ENCODE results near the gene WNT9A. TPM values are rescaled to one million over a fixed set of nuclear protein-coding genes. Genes with fewer than 3 reads are reported as not detected.

The WNT9A gene
- total RNA-seq, 2 donors from 2014 or later: 0.11 TPM; not detected in 1

DNA sequence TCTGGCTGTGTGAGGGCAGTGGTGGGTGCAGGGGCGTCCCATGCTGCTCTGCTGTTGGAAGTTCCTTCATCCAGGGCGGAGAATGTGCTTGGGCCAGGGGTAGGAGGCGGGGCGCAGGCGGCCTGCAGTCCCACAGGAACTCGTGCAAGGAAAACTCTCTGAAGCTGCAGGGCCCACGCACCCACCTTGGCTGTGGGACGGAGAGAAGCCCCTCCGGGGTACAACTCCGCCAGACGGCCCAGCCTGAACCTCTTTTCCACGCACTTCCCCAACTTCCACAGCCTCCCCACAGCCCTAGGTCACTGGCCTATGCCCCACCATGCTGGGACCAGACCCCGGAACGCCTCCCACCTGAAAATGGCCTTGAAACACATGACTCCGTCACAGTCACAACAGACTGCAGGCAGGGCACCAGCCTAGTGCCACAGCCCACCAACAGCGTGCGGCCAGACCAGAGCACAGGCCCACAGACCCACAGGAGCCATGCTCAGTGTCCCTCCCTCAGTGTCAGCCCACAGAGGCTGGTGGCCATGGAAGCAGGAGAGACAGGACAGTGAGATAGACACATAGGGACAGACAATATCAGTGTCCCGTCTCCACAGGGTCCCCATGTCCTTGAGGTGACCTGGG lies 47.8 kb downstream of the WNT9A start:
- no peak overlapping the region for H3K27ac Mint-ChIP-seq
- H3K4me1 Mint-ChIP-seq (ENCODE audit: low read depth in 2 of 2): peaks cover 12 to 18% of the 10 kb centered on the region in 2 donors
- ATAC-seq (no peak), DNase-seq (ENCODE audit: low spot score) (no peak)
- H3K4me3 Mint-ChIP-seq: no peak overlapping the region
- no peaks in the 10 kb centered on the region for H3K27me3 Mint-ChIP-seq
- no peaks in the 10 kb centered on the region for H3K36me3 Mint-ChIP-seq
- no peaks in the 10 kb centered on the region for H3K9me3 Mint-ChIP-seq

DNA sequence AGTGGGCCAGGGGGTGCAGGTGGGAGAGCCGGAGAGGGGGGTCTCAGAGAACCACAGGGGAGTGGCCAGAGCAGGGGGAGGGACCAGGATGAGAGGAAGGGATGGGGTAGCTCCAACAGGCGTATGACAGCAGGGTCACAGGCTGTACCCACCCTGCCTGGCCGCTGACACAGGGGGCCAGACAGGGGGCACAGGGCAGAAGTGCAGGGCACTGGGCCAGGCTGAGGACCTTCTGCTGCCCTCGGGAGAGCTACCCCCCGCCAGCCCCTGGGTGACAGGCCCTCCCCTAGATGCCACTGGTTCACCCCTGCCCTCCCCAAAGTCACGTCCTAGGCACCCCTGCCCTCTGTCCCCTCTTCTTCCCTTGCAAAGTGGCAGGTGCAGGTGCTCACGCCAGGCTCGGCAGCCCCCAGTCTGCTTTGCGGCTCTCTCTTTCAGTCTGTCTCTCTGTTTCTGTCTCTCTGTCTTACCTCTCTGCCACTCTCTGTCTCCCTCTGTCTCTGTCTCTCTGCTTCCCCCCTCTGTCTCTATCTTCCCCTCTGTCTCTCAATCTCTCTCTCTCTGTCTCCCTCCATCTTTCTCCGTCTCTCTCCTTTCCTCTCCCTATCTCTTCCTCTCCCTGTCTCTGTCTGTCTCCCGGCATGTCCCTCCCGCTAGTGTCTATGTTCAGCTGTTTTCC lies 48.5 kb downstream of the WNT9A start:
- Mint-ChIP-seq H3K9me3 (no peaks in the 10 kb centered on the region), H3K4me1 (ENCODE audit: low read depth in 2 of 2) (peaks cover 12 to 18% of the 10 kb centered on the region in 2 donors), H3K27ac (no peak overlapping the region), H3K36me3 (no peaks in the 10 kb centered on the region), H3K27me3 (no peaks in the 10 kb centered on the region), H3K4me3 (no peak overlapping the region)
- ATAC-seq (no peak), DNase-seq (ENCODE audit: low spot score) (no peak)

DNA sequence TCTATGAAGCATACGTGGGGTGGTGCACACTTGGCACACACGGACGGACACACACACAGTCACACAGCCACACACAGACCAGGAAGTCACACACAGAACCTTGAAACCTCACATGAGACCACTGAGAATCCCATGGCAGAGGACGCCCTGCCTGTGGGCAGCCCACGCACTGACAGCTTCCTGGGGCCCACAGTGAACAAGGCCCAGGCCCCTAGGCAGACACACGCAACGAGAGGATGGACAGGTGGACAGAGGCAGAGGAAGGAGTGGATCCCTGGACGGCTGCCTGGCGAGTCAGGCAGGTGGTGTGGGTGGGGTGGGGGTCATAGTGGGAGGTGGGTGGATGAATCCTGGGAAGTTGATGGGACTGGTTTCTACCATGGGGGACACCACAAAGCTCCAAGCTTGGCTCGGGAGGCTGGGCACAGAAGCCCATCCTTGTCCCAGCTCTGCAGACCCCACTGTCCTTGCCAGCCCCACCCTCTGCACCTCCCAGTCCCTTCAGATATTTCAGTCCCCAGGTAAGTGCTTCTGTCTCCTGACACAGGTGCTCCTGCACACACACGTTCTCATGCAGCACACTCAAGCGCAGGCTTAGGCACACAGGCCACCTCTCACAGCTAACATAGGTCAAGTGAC lies 49.1 kb downstream of the WNT9A start:
- ATAC-seq: no peak
- Mint-ChIP-seq H3K4me3 (no peak overlapping the region), H3K36me3 (no peaks in the 10 kb centered on the region), H3K27me3 (no peaks in the 10 kb centered on the region), H3K9me3 (no peaks in the 10 kb centered on the region), H3K4me1 (ENCODE audit: low read depth in 2 of 2) (peaks cover 12 to 18% of the 10 kb centered on the region in 2 donors), H3K27ac (no peak overlapping the region)
- no peak for DNase-seq (ENCODE audit: low spot score)

DNA sequence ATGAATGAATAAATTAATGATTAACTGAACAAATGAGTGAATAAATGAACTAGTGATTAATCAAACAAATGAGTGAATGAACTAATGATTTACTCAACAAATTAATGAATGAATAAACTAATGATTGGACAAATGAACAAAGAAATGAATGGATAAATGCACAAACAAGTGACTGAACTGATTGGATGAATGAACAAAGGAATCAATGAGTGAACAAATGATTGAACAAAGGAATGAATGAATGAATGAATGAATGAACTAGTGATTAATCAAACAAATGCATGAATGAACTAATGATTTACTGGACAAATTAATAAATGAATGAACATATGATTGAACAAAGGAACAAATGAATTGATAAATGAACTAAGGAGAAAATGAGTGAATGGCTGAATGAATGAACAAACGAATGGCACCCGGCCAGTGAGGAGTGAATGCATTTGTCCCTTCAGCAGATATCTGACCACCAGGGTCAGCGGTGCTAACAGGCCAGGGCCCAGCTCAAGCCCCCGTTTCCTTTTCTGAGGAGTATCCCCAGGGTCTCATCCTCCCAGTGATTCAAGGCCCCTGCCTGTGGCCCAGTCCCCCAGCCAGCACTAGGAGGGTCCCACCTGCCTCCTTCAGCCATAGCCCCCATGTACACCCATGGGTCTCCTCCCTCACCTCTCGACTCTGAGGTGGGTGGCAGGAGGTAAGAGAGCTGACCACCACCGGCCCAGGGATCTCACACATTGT lies 49.9 kb downstream of the WNT9A start:
- no peak overlapping the region for H3K27ac Mint-ChIP-seq
- H3K27me3 Mint-ChIP-seq: no peaks in the 10 kb centered on the region
- H3K9me3 Mint-ChIP-seq: no peaks in the 10 kb centered on the region
- H3K4me3 Mint-ChIP-seq: no peak overlapping the region
- no peak for ATAC-seq
- H3K4me1 Mint-ChIP-seq (ENCODE audit: low read depth in 2 of 2): peaks cover 12 to 18% of the 10 kb centered on the region in 2 donors
- H3K36me3 Mint-ChIP-seq: no peaks in the 10 kb centered on the region
- DNase-seq (ENCODE audit: low spot score): no peak

DNA sequence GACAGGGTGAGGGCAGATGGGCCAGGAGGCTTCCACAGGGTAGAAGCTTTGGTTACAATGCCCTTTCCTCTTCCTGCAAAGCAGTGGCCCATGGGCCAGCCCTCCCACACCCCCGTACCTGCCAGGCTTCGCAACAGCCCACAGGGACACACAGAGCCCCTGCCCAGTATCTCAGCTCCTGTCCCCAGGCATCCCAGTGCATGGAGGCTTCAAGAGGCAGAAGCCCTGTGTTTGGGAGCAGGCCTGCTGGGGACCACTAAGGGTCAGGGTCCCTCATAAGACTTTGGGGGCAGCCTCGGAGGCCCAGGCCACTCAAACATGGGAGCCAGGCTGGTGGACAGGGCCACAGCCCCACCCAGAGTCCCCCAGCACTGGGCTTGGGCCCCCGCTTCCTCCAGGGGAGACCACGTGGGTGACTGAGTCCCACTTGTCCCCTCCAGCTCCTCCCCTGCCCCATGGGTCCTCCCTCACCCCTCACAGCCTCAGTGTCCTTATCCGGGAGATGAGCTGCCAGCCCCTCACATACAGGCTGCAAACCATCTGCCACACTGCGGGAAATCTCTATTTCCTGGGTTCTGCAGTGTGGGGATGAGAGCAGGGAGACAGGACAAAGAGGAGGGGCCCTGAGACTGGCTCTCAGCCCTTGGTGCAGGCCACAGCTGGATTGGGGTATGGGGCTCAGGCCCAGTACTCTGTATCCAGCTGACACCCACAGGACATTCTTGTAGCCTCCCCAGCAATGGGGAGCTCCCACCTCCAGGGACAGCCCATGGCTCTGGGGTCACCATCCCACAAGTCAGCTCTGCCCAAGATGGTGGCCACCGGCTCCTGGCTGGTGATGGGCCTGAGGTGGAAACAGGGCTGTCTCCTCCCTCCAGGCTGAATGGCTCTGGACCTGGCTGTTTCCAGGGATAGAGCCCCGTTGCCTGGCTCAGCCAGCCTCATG lies 50.7 kb downstream of the WNT9A start:
- no peak for DNase-seq (ENCODE audit: low spot score)
- no peaks in the 10 kb centered on the region for H3K9me3 Mint-ChIP-seq
- H3K36me3 Mint-ChIP-seq: no peaks in the 10 kb centered on the region
- no peak overlapping the region for H3K27ac Mint-ChIP-seq
- H3K4me1 Mint-ChIP-seq (ENCODE audit: low read depth in 2 of 2): peaks cover 12 to 15% of the 10 kb centered on the region in 2 donors
- no peak overlapping the region for H3K4me3 Mint-ChIP-seq
- no peaks in the 10 kb centered on the region for H3K27me3 Mint-ChIP-seq
- no peak for ATAC-seq

DNA sequence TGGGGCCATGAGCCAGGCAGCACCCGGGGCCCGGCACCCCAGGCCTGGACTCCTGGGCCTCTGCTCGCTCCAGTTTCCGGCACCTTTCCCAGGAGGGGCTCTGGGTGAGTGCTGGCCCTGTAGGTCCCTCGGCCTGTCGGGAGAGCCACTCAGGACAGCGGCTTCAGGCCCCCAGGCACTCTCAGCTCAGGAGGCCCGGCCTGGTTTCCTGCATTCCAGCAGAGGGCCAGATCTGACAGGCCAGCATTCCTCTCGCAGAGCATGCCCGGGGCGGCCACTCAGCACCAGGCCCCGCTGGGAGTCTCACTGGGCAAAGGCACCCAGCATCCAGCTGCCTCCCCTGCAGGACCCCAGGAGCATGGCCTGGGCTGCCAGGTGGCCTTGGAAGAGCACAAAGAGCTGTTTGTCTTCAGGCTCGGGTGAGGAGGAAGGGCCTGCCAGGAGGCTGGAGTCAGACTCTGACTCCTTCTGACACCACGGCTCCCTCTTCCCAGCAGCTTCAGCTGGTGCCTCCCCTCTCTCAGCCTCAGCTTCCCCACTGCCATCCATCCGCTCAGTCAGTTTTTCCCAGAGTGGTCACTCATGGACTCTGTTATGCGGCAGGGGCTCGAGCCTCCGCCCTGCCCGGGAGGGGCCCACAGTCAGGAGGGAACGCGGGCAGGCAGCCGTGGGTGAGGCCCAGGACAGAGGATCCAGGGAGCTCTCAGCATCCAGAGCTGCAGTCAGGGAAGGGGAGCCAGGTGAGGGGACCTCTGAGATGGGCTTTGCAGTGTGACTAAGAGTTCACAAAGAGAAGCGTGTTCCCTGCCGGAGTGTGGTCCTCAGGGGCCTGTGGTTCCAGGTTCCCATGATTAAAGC lies 51.7 kb downstream of the WNT9A start:
- H3K4me3 Mint-ChIP-seq: no peak overlapping the region
- no peaks in the 10 kb centered on the region for H3K9me3 Mint-ChIP-seq
- no peak for ATAC-seq
- H3K27me3 Mint-ChIP-seq: no peaks in the 10 kb centered on the region
- no peak for DNase-seq (ENCODE audit: low spot score)
- H3K36me3 Mint-ChIP-seq: no peaks in the 10 kb centered on the region
- peaks cover 12 to 14% of the 10 kb centered on the region in 2 donors for H3K4me1 Mint-ChIP-seq (ENCODE audit: low read depth in 2 of 2)
- H3K27ac Mint-ChIP-seq: no peak overlapping the region

DNA sequence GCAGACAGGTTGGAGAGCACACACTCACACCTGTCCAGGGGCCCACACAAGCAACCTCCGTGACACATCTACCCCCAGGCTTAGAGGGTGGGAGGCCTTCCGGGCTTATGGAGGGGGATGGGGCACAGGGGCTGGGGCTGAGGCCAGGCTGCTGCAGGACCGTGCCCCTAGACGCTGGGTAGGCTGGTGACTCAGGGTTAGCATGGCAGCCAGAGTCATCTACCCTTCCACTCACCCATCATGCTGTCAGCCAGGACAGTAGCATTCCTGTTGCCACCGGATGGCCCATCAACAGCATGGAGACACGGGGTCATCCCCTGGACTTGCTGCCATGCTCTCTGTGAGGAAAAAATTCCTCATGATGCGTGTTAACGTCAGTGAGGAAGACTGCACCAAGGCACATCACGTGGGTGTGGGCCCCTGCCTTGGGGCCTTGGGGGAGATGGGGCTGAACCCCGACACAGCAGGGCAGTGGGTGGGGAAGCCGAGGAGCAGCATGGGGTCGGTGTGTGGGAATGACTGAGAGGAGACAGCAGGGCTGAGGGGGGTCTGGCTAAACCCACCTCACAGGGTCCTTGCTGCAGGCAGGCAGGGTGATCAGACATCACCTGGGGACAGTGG lies 52.8 kb downstream of the WNT9A start:
- no peaks in the 10 kb centered on the region for H3K27me3 Mint-ChIP-seq
- no peaks in the 10 kb centered on the region for H3K9me3 Mint-ChIP-seq
- DNase-seq (ENCODE audit: low spot score): no peak
- no peak for ATAC-seq
- H3K27ac Mint-ChIP-seq: no peak overlapping the region
- no peak overlapping the region for H3K4me3 Mint-ChIP-seq
- H3K4me1 Mint-ChIP-seq (ENCODE audit: low read depth in 2 of 2): peaks cover 12% of the 10 kb centered on the region in 2 donors
- H3K36me3 Mint-ChIP-seq: no peaks in the 10 kb centered on the region

DNA sequence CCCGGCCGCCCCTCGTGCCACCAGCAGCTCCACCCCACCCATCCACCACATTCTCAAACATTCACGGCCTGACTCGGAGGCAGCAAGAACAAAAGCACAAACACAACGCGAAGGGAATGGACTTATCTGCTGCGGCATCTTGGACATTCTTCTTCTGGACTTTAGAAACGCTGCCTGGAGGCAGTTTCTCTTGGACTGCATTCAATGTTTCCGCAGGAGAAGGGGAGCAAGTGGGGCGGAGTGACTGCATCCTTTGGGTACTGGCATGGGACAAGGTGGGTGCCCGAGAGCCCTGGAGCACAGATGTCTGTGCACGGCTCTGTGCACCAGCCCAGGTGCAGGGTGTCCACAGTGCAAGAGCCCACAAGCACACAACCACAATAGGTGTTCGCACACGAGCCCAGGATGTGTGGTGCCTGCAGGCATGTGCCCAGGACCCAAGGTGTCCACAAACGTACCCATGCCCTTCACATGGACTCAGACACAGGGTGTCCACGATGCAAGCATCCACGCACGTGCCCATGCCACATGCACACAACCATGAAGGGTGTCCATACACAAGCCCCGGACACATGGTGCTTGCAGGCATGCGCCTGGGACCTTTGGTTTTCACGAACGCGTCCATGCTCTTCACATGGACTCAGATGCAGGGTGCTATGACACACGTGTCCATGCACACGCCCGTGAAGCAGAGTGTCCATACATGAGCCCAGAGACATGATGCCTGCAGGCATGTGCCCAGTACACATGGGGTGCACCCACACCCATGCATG lies 53.6 kb downstream of the WNT9A start:
- no peak overlapping the region for H3K27ac Mint-ChIP-seq
- no peaks in the 10 kb centered on the region for H3K27me3 Mint-ChIP-seq
- peaks cover 6 to 9% of the 10 kb centered on the region in 2 donors for H3K4me1 Mint-ChIP-seq (ENCODE audit: low read depth in 2 of 2)
- ATAC-seq (no peak), DNase-seq (ENCODE audit: low spot score) (no peak)
- no peaks in the 10 kb centered on the region for H3K36me3 Mint-ChIP-seq
- no peaks in the 10 kb centered on the region for H3K9me3 Mint-ChIP-seq
- H3K4me3 Mint-ChIP-seq: no peak overlapping the region

DNA sequence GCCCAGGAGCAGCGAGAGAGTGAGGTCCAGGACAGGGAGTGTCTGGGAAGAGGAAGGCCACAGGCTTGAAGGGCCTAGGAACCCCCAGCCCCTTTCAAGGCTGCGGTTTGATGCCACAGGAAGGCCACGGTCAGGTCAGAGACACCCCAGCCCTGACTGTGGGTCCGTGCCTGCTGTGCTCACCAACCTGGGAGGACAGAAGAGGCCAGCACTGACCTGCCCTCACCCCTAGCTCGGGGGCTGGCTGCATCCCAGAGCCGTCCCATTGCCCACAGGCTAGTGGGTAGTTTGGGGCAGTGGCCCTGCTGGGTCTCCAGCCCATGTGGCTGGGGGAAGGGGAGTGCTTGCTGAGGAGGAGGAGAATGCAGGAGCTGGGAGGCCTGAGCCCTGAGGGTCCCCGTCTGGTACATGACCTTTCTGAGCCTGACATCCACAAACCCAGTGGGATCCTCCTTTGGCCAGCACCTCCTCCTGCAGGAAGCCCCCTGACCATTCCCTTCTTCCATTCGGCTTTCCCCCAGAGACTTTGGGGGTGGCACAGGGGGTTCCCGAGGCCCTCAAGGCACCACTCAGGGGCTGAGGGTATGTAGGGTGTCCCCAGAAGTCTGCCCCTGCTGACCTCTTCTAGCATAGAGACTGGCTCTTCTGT lies 54.3 kb downstream of the WNT9A start:
- H3K9me3 Mint-ChIP-seq: no peaks in the 10 kb centered on the region
- no peaks in the 10 kb centered on the region for H3K27me3 Mint-ChIP-seq
- H3K27ac Mint-ChIP-seq: no peak overlapping the region
- H3K4me3 Mint-ChIP-seq: no peak overlapping the region
- ATAC-seq: no peak
- H3K36me3 Mint-ChIP-seq: no peaks in the 10 kb centered on the region
- DNase-seq (ENCODE audit: low spot score): no peak
- peaks cover 6 to 7% of the 10 kb centered on the region in 2 donors for H3K4me1 Mint-ChIP-seq (ENCODE audit: low read depth in 2 of 2)

DNA sequence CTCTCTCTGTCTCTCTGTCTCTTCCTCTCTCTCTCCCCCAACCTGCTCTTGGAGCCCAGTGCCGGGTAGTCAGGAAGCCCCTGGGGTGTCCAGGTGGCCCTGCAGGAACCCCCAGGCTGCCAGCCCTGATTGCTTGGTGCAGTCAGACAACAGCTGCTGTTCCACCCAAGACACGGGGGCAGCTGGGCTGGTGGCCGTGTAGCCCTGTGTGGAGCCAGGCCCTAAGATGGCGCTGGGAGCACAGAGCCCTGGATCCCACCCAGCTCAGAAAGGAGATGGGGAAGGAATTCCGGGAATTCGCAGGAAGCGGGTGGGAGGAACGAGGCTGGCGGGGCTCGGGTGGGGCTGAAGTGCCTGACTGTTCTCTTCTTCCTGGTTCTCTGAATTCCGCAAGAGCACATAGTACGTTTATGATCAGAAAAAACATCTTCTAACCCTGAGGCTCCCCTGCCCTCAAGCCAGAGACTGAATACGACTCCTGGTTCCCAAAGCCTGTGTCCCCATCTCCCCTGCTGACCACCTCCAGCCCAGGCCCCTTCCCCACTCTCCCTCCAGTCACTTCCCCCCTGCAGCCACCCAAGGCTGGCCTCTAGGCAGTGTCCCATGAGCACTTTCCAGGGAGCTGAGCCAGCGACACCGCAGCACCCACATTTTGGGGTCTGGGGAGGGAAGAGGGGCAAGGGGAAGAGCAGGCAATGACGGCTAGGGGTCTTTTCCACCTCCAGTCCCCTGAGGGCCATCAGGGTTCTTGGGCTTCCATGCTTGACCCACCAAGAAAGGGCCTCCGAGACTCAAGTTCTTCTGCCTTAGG lies 55.0 kb downstream of the WNT9A start:
- no peaks in the 10 kb centered on the region for H3K27me3 Mint-ChIP-seq
- ATAC-seq (no peak), DNase-seq (ENCODE audit: low spot score) (no peak)
- peaks cover 3 to 5% of the 10 kb centered on the region in 2 donors for H3K4me1 Mint-ChIP-seq (ENCODE audit: low read depth in 2 of 2)
- no peaks in the 10 kb centered on the region for H3K9me3 Mint-ChIP-seq
- no peaks in the 10 kb centered on the region for H3K36me3 Mint-ChIP-seq
- no peak overlapping the region for H3K4me3 Mint-ChIP-seq
- H3K27ac Mint-ChIP-seq: no peak overlapping the region
